GM12873 (cell line): ENCODE data around the gene CLDN7.

Source experiments
- TF ChIP-seq, protein P1 (sequence below): IDR thresholded peaks from 2 replicates; pipeline ENCODE4 v1.5.1; 2012; ENCODE audit warnings: low read depth, mild to moderate bottlenecking, moderate library complexity, low read length, control low read depth; ENCODE audit not compliant: insufficient read depth; ENCODE audit errors: missing control alignments

CLDN7 gene, protein sequence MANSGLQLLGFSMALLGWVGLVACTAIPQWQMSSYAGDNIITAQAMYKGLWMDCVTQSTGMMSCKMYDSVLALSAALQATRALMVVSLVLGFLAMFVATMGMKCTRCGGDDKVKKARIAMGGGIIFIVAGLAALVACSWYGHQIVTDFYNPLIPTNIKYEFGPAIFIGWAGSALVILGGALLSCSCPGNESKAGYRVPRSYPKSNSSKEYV

DNA sequence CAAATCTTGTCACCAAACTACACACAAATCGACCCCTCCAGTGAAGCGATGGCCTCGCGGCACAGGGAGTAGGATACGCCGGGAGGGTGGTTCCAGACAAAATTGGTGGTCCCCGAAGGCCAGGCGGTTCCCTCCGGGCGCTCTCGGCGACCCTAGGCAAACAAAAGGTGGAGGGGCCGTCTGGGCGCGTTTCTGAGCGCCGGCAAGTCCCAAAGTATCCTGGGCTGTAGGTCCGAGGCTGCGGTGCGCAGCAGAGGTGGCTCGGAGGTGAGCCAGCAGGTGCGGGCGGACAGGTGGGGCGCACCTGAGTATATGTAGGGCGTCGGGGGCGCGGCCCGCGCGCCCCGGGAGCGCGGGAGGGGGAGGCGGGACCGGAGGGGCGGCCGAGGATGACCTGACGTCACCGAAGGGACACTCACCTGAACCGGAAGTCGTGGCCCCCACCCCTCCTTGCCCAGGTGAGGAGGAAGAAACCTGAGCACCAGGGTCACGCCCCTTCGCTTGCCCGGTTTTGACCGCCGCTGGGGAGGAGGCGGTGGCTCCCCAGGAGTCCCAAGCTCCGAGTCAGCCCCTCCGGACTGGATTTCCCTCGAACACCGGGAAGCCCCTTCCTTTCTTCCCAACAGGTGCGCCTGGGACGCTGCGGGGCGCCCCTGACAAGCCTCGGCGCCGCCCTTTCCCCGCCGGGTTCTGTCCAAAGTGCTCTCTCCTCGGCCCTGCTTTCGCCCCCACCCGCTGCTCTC is at the start of gene CLDN7:
CLDN7 (minus strand) TSS at position 287 of the 743 bp plus-strand sequence. CDS start 435 bp downstream, outside the sequence.
- TF ChIP-seq, protein P1, sequence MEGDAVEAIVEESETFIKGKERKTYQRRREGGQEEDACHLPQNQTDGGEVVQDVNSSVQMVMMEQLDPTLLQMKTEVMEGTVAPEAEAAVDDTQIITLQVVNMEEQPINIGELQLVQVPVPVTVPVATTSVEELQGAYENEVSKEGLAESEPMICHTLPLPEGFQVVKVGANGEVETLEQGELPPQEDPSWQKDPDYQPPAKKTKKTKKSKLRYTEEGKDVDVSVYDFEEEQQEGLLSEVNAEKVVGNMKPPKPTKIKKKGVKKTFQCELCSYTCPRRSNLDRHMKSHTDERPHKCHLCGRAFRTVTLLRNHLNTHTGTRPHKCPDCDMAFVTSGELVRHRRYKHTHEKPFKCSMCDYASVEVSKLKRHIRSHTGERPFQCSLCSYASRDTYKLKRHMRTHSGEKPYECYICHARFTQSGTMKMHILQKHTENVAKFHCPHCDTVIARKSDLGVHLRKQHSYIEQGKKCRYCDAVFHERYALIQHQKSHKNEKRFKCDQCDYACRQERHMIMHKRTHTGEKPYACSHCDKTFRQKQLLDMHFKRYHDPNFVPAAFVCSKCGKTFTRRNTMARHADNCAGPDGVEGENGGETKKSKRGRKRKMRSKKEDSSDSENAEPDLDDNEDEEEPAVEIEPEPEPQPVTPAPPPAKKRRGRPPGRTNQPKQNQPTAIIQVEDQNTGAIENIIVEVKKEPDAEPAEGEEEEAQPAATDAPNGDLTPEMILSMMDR: no peak

DNA sequence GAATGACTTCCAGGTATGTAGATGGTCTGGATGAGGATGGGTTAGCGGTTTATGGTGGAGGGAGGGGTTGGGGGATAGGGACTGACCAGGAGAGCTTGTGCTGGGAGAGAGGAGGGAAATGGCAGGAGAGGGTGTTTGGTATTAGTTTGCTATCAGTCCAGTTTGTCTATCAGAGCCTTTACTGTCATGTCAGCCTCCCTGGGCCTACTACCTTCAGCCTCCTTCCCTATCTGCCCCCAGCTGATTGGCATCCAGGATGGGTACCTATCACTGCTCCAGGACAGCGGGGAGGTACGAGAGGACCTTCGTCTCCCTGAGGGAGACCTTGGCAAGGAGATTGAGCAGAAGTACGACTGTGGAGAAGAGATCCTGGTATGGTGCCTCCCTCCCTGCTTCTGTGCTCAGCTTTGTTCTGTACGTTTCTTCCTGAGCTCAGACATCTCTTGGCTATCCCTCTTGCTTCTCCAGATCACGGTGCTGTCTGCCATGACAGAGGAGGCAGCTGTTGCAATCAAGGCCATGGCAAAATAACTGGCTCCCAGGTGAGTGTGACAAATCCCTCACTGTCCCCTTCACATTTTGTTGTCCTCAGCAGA is 48.9 kb upstream of the CLDN7 start:
- TF ChIP-seq, protein P1: no peak

DNA sequence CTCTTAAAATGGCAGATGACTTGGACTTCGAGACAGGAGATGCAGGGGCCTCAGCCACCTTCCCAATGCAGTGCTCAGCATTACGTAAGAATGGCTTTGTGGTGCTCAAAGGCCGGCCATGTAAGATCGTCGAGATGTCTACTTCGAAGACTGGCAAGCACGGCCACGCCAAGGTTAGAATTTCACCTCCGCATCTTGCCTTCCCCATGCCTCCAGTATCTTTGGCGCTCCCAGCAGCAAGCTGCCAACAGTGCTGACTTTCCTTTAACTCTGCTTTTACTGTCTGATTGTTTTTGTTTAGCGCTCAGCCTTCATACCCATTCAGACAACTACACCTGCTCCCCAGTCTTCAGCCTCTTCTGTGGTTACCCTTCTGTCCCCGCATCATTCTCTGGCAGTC is 47.4 kb upstream of the CLDN7 start:
- TF ChIP-seq, protein P1: no peak

DNA sequence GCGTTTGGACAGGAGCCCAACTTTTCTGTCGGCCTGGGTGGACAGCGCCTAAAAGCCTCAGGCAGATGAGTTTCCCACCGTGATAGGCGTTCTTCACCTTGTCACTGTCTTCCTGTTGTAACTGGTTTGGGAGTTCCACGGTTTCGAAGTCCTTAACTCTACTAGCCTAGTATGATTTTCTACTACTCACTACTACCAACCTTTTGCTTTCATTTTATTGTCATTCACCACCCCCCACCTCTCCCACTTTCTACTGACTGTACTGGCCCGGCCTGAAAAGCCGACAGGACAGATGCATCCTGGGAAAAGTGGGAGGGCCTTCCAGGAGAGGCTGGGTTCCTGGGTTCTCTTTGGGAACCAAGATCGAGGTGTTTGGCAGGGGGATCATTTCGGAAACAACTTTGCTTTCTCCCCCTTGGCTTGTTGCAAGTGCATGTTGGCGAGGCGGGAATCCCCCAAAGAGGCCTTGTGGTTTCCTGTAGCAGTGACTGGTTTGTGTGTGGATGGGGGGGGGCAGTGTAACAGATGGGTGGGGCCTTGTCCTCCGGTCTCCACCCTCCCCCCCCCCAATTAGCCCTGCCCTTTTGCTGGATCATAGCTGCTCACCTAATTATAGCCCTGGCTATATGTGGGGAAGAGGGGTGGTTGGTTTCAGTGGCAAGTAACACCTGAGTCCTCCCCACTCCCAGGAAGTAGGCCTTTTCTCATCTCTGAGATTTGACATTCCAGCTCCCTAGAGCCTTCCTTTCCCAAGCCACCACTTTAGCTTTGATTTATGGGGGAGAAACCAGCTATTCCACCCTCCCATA is 46.6 kb upstream of the CLDN7 start:
- TF ChIP-seq, protein P1: no peak

DNA sequence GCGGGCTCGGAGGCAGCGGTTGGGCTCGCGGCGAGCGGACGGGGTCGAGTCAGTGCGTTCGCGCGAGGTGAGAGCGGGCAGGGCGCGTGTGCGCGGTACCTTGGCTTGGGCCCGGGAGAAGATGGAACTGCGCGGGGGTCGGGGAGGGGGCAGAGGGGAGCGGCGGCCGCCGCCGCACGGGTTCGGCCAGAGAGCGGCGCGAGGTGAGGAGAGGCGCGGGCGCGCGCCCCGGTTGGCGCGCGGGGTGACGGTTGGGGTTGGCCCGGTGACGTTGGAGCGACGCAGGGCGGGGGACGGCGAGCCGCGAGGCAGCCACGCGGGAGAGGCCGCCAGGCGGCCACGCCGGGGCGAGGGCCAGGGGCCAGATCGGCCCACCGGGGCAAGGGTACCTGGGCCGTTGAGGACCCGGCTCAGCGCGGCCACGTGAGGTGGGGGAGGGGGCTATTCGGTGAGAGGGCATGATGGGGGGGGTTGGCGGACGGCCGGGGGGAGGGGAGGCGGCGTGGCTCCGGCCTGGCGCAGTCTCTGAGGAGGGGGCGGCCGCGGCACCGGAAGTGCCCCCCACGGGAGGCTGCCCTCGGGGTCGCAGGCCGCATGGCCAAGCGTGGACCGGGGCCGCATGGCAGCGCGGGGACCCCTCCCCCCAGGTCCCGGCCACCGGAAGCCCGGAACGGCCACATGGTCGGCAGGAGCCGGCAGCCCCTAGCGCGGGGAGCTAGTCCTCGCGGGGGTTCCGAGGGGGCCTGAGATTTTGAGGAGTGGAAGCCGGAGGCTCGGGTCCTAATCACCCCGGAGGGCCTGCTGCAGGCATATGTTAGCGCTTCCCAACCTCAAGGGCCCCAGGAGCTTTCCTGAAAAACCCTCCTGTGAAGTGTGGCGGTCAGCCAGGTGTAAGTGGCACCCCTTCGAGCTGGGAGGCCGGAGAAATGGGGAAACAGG is 45.7 kb upstream of the CLDN7 start:
- TF ChIP-seq, protein P1: peak; percentile 13

DNA sequence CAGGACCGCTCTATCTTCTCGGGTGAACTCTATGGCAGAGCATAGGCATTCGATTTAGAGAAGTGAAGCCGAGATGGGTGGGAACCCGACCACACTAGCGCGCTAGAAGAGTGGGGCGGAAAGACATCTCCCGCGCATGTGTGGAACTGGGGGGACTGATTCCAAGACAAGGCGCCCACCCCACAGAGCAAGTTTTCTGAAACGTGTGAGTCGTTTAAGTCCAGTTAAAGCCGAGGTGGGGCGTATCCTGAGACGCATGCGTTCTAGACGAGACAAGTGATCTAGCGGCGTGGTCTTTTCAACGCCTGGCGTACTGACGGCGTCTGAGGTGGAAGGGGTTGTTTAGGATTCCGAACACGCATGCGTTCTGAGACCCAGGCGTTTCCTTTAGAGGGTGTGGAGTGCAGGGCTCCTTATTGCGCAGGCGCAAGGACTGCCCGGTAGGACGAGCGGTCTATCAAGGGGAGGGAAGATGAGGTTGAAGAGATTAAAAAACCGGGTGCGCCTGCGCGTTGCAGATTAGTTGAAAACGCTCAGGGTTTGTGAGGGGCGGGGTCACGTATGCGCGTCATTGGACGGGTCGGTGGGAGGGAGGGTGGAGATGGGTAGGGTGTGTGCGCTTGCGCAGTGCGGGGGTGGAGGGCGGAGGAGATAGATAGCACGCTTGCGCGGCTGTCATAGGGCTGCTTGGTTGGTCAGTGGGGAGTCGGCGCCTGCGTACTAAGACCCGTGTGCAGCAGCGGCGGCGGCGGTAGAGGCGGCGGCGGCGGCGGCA is 44.8 kb upstream of the CLDN7 start, which contains the start of gene EIF5A:
EIF5A (plus strand) TSS at position 718 of the 775 bp plus-strand sequence. CDS start 2,008 bp downstream, outside the sequence.
- TF ChIP-seq, protein P1: no peak
